Trophoblast cell (in vitro differentiated cells and primary cell): ENCODE measurements around the gene SUSD3.
"Not testable (repeated sequence)": the region's sequence is repeated elsewhere in the genome, so short reads cannot be mapped to it uniquely, and the experiment has no call there.

ENCODE experiments used
- DNase-seq, 2 donors: peaks; one replicate each; pipeline ENCODE4 v3.0.0-alpha.2; 2016
- H2AFZ ChIP-seq: 2 replicates; pipeline ENCODE4 v1.6.1; 2013; ENCODE audit warnings: low read length, moderate library complexity, mild to moderate bottlenecking; ENCODE audit not compliant: insufficient read depth, poor library complexity
- H2AK5ac ChIP-seq: 2 replicates; pipeline ENCODE4 v1.6.1; 2013; ENCODE audit warnings: mild to moderate bottlenecking, low read length
- H2BK120ac ChIP-seq: 2 replicates; pipeline ENCODE4 v1.6.1; 2013; ENCODE audit warnings: low read length, mild to moderate bottlenecking, moderate library complexity; ENCODE audit not compliant: insufficient read depth, poor library complexity
- H2BK12ac ChIP-seq: 2 replicates; pipeline ENCODE4 v1.6.1; 2013; ENCODE audit warnings: mild to moderate bottlenecking, low read length, moderate library complexity
- H2BK5ac ChIP-seq: 2 replicates; pipeline ENCODE4 v1.6.1; 2013; ENCODE audit warnings: low read length, low read depth, moderate library complexity, mild to moderate bottlenecking; ENCODE audit not compliant: poor library complexity
- H3K14ac ChIP-seq: 2 replicates; pipeline ENCODE4 v1.6.1; 2013; ENCODE audit warnings: mild to moderate bottlenecking, low read length
- H3K18ac ChIP-seq: 2 replicates; pipeline ENCODE4 v1.6.1; 2013; ENCODE audit warnings: mild to moderate bottlenecking, low read length
- H3K23ac ChIP-seq: 2 replicates; pipeline ENCODE4 v1.6.1; 2013; ENCODE audit warnings: low read length
- H3K27ac ChIP-seq: 2 replicates; pipeline ENCODE4 v1.5.1; 2013; ENCODE audit warnings: low read depth, mild to moderate bottlenecking, inconsistent platforms, low read length, moderate library complexity
- H3K27me3 ChIP-seq: 2 replicates; pipeline ENCODE4 v1.6.1; 2013; ENCODE audit warnings: inconsistent platforms, mild to moderate bottlenecking, low read length, moderate library complexity; ENCODE audit not compliant: insufficient read depth
- H3K36me3 ChIP-seq, 2 experiments: 1 replicate in 1 of 2; 2 replicates in 1 of 2; pipeline ENCODE4 v1.6.1; 2013; ENCODE audit warnings: low read length in 2 of 2, mild to moderate bottlenecking in 2 of 2, moderate library complexity in 1 of 2; ENCODE audit not compliant: insufficient read depth in 2 of 2, control insufficient read depth in 1 of 2
- H3K4ac ChIP-seq: 2 replicates; pipeline ENCODE4 v1.6.1; 2013; ENCODE audit warnings: low read depth, mild to moderate bottlenecking, low read length, moderate library complexity
- H3K4me1 ChIP-seq, 2 experiments: 1 replicate in 1 of 2; 2 replicates in 1 of 2; pipeline ENCODE4 v1.6.1; 2013; ENCODE audit warnings: low read length in 2 of 2, mild to moderate bottlenecking in 2 of 2, moderate library complexity in 1 of 2; ENCODE audit not compliant: insufficient read depth in 2 of 2, control insufficient read depth in 1 of 2
- H3K4me2 ChIP-seq: 2 replicates; pipeline ENCODE4 v1.6.1; 2013; ENCODE audit warnings: inconsistent platforms, mild to moderate bottlenecking, low read length, moderate library complexity
- H3K4me3 ChIP-seq: 2 replicates; pipeline ENCODE4 v1.5.1; 2013; ENCODE audit warnings: mild to moderate bottlenecking, low read depth, low read length, inconsistent platforms
- H3K79me1 ChIP-seq: one replicate; pipeline ENCODE4 v1.6.1; 2013; ENCODE audit warnings: low read length
- H3K79me2 ChIP-seq: 2 replicates; pipeline ENCODE4 v1.6.1; 2013; ENCODE audit warnings: low read length, mild to moderate bottlenecking; ENCODE audit not compliant: control insufficient read depth, insufficient read depth, poor library complexity
- H3K9ac ChIP-seq: 2 replicates; pipeline ENCODE4 v1.6.1; 2013; ENCODE audit warnings: mild to moderate bottlenecking, low read length
- H3K9me3 ChIP-seq: 2 replicates; pipeline ENCODE4 v1.6.1; 2013; ENCODE audit warnings: low read depth, mild to moderate bottlenecking, control low read depth, inconsistent platforms, low read length; ENCODE audit not compliant: insufficient read depth
- H4K12ac ChIP-seq: 2 replicates; pipeline ENCODE4 v1.6.1; 2013; ENCODE audit warnings: low read depth, mild to moderate bottlenecking, low read length, moderate library complexity
- H4K8ac ChIP-seq: 2 replicates; pipeline ENCODE4 v1.6.1; 2013; ENCODE audit warnings: low read depth, mild to moderate bottlenecking, low read length, moderate library complexity
- H4K91ac ChIP-seq: one replicate; pipeline ENCODE4 v1.6.1; 2013; ENCODE audit warnings: low read depth, mild to moderate bottlenecking, low read length, moderate library complexity
- WGBS: extraction: QIAGEN DNeasy Blood & Tissue Kit; methylation state at CpG from one replicate; pipeline ENCODE4 v1.1.7; 2013; ENCODE audit warnings: missing lambda C conversion rate; ENCODE audit not compliant: insufficient read length, insufficient coverage; ENCODE audit errors: extremely low coverage; 5-methylcytosine and 5-hydroxymethylcytosine counted together

The SUSD3 gene

GRCh38 chr9:93098236-93098946 lies 39.9 kb downstream of the SUSD3 start:
- Histone ChIP-seq H4K8ac (no peak overlapping the region), H3K79me2 (peaks cover 4% of the 10 kb centered on the region), H4K12ac (no peak overlapping the region), H2BK12ac (no peak overlapping the region), H3K23ac (no peak overlapping the region), H3K9ac (no peak overlapping the region), H3K14ac (no peak overlapping the region), H3K27me3 (no peaks in the 10 kb centered on the region), H3K36me3 (no peaks in the 10 kb centered on the region), H3K9me3 (peaks cover 1% of the 10 kb centered on the region), H3K79me1 (peaks cover 13% of the 10 kb centered on the region), H2AK5ac (no peak overlapping the region), H3K4ac (no peak overlapping the region), H3K4me1 (peaks cover 15 to 18% of the 10 kb centered on the region in 2 experiments), H2AFZ (no peak overlapping the region), H4K91ac (no peak overlapping the region), H3K4me3 (no peak overlapping the region), H3K18ac (no peak overlapping the region), H2BK120ac (no peak overlapping the region), H3K27ac (no peak overlapping the region), H3K4me2 (no peak overlapping the region), H2BK5ac (no peak overlapping the region)
- DNase-seq, result peak; percentile 70 to 76
- no CpG with 5 or more reads among the region's 15 CpGs for WGBS

GRCh38 chr9:93099551-93100275 lies 41.2 kb downstream of the SUSD3 start:
- Histone ChIP-seq H3K79me1 (peaks cover 10% of the 10 kb centered on the region), H2AK5ac (no peak overlapping the region), H3K9ac (no peak overlapping the region), H2BK120ac (no peak overlapping the region), H2BK12ac (no peak overlapping the region), H3K4me1 (peaks cover 13 to 18% of the 10 kb centered on the region in 2 experiments), H2AFZ (no peak overlapping the region), H4K8ac (no peak overlapping the region), H3K9me3 (peaks cover 1% of the 10 kb centered on the region), H3K4me3 (no peak overlapping the region), H3K27ac (no peak overlapping the region), H2BK5ac (no peak overlapping the region), H3K4me2 (no peak overlapping the region), H3K36me3 (no peaks in the 10 kb centered on the region), H3K27me3 (no peaks in the 10 kb centered on the region), H3K79me2 (peaks cover 4% of the 10 kb centered on the region), H3K4ac (no peak overlapping the region), H3K18ac (no peak overlapping the region), H3K14ac (no peak overlapping the region), H3K23ac (no peak overlapping the region), H4K12ac (no peak overlapping the region), H4K91ac (no peak overlapping the region)
- no peak for DNase-seq
- no CpG with 5 or more reads among the region's 16 CpGs for WGBS

GRCh38 chr9:93100276-93100636 lies 41.8 kb downstream of the SUSD3 start:
- no peak overlapping the region for H3K23ac ChIP-seq
- no peak overlapping the region for H3K27ac ChIP-seq
- no peak overlapping the region for H3K9ac ChIP-seq
- no peak overlapping the region for H2AK5ac ChIP-seq
- H2BK12ac ChIP-seq, result no peak overlapping the region
- no peak for DNase-seq
- no peak overlapping the region for H3K14ac ChIP-seq
- peaks cover 8 to 15% of the 10 kb centered on the region in 2 experiments for H3K4me1 ChIP-seq
- no peak overlapping the region for H3K18ac ChIP-seq
- H3K36me3 ChIP-seq, result no peaks in the 10 kb centered on the region
- peaks cover 2% of the 10 kb centered on the region for H3K79me2 ChIP-seq
- no peak overlapping the region for H2AFZ ChIP-seq
- H4K12ac ChIP-seq, result no peak overlapping the region
- no peak overlapping the region for H3K4ac ChIP-seq
- H3K79me1 ChIP-seq, result peaks cover 5% of the 10 kb centered on the region
- peaks cover 1% of the 10 kb centered on the region for H3K9me3 ChIP-seq
- no peak overlapping the region for H4K91ac ChIP-seq
- H3K4me3 ChIP-seq, result no peak overlapping the region
- no peak overlapping the region for H2BK5ac ChIP-seq
- H4K8ac ChIP-seq, result no peak overlapping the region
- no CpG with 5 or more reads among the region's 8 CpGs for WGBS
- H3K27me3 ChIP-seq, result no peaks in the 10 kb centered on the region
- H3K4me2 ChIP-seq, result no peak overlapping the region
- H2BK120ac ChIP-seq, result no peak overlapping the region

GRCh38 chr9:93101086-93101485 lies 42.6 kb downstream of the SUSD3 start:
- H4K12ac ChIP-seq, H2AFZ ChIP-seq, H2BK5ac ChIP-seq, H2AK5ac ChIP-seq, H3K79me2 ChIP-seq, H3K18ac ChIP-seq, H3K27ac ChIP-seq, H3K9ac ChIP-seq, H3K4ac ChIP-seq, H3K9me3 ChIP-seq, DNase-seq, H4K8ac ChIP-seq, H4K91ac ChIP-seq, H3K14ac ChIP-seq, H3K4me2 ChIP-seq, H3K27me3 ChIP-seq, H3K79me1 ChIP-seq, H3K23ac ChIP-seq, H2BK120ac ChIP-seq, H3K36me3 ChIP-seq, H3K4me3 ChIP-seq, H2BK12ac ChIP-seq: not testable (repeated sequence)
- WGBS, result no CpG with 5 or more reads among the region's 11 CpGs
- peaks cover 8 to 15% of the 10 kb centered on the region in 2 experiments for H3K4me1 ChIP-seq
